HG02973 (cell line): Measurements from ENCODE around the gene ARF3.
"Not testable (repeated sequence)": the region's sequence is repeated elsewhere in the genome, so short reads cannot be mapped to it uniquely, and the experiment has no call there.

Experiments
- ATAC-seq: cut with Tn5 transposase; IDR thresholded peaks from one replicate; pipeline ENCODE4 v1.9.1; 2021; ENCODE audit warnings: moderate library complexity; ENCODE audit not compliant: unreplicated experiment

ARF3 gene

DNA sequence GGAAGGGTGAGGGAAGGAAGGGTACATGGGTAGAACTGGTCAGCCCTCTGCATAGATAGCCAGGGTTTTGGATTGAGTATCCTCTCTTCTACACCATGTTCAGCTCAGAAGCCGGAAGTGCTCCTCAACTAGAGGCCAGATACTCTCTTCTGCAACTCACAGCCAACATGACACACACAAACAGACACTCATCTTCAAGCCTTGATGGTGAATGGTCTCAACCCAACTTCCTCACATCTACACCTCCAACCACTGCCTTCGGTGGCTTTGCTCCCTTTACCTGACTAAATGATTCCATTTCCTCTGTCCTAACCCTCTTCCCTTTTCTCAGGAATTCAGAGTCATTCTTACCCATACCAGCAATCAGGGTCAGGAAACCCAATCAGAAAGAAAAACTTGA, 24.4 kb downstream of the ARF3 start:
- ATAC-seq, result no peak

DNA sequence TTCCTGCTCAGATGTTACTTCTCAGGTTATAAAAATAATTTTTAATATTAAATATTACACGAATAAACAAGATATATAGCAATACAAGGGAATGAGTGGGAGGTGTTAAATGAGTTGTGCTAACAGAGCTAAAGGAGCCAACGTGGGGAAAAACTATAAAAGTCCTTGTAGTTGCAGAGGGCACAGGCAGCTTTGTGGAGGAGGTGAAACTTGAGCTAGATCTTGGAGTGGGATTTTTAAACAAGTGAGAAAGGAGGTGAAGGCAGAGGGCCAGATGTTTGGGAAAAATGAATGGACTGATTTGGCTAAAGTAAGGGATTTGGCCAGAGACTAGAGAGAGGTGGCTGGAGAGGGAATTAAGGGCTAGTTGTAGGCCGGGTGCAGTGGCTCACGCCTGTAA, 26.8 kb downstream of the ARF3 start:
- no peak for ATAC-seq

DNA sequence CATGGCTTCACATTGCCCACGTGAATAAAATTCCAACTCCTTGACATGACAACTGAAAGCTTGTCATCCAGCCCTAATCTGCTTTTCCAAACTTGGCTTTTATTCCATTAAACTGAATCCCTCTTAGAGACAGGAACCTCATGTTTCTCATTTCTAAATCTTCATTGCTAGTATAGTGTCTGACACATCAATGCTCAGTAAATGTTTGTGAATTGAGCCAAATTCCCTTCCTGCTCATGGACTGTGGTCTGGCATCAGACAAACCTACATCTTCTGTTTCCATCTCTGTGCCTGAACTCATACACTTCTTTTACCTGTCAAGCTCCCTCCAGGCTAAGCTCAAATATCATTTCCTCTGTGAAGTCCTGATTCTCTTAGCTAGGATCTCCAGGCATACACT, 27.7 kb downstream of the ARF3 start:
- ATAC-seq, result no peak

DNA sequence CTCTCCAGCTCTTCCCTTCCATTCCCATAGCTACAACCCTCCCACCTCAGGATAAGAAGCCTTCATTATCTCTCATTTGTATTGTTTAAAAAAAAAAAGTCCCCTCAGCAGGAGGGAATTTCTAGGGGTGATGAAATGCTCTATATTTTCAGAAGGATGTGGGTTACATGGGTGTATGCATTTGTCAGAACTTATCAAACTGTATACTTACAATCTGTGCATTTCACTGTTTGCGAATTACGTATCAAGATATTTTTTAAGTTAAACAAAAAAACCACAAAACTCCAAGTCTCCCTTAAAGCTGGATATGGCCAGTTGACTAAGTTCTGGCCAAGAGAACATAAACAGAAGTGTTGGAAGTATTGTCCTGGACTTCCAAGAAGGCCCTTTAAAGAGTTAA, 30.0 kb downstream of the ARF3 start:
- no peak for ATAC-seq

DNA sequence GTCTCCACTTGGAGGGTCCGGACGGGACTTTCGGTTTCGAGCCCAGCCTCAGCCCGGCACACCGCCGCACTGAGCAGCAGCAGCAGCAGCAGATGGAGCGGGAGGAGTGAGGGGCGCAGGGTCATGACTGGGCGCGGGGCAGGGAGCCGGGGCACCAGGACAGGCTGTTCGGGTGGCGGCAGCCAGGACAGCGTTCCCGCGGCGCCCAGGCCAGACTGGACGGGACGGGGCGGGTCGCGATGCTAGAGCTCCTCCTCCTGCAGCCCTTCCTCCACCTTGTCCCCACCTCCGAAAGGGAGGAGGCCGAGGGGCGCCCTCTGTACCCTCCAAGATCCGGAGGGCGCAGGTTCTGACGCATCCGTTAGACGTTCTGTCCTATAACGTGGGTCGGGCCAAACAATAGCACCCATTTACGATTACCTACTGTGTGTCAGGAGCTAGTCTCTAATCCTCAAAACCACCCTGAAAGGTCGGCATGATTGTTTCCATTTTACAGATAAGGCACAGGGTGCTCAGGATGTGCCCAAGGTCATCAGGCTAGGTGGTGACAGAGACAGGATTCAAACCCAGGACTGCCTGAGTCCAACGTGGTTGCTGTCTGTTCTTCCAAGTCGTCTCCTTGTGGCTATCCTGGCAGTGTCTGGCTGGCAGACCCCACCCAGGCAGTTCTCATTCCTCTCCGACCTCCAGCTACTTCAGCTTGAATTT, 31.8 kb downstream of the ARF3 start, which contains the start of gene FKBP11:
TSS of gene FKBP11 (minus strand) at position 189 of the 708 bp plus-strand sequence. CDS start at position 125, 64 bp downstream.
- peak; percentile 80 for ATAC-seq

DNA sequence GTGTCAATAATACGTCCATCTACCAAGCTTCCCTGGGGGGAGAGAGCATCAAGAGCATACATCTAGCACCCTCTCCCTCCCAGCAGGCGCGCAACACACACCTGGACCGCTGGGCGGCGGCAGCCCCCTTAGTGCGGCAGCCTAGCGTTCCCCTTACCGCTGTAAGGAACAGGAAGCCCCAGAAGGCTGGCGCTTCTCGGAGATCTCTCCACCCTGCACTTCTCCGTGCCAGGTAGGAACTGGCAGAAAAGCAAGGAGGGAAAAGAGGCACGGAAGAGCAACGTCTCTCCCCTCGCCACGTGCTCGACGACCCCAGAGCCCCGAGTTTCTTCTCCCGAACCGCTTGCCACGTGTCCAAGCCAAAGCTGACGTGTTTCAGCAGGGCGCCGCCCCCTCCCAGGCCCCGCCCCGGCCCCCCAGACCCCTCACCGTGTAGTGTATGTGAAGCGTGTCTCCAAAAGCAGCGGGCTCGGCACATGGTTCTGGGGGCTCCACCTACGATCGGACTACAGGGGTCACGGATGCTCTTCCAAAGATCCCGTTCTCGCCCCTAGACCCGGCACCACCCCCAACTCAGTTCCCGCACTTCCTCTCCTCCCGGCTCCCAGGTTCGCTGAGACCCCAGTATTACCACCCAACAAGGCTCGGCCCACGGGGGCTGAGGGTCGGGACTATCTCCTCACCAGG, 32.5 kb downstream of the ARF3 start:
- ATAC-seq, result peak; percentile 76

DNA sequence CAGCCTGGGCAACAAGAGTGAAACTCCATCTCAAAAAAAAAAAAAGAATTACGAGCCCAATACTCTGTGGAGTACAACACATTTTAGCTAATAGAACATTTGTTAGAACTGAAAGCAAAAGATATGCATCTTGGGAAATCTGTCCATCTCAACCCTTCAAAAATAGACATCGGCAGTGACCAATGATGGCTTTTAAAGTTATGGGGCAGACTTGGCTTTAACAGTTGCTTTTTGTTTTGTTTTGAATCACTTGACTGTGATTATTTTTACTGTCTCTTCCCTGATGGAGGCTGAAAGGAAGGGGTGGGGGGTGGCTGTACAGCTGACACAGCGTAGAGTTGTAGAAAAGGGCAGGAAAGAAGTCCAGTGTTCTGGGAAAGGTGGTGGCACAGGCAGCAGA, 34.2 kb downstream of the ARF3 start:
- ATAC-seq, result no peak

DNA sequence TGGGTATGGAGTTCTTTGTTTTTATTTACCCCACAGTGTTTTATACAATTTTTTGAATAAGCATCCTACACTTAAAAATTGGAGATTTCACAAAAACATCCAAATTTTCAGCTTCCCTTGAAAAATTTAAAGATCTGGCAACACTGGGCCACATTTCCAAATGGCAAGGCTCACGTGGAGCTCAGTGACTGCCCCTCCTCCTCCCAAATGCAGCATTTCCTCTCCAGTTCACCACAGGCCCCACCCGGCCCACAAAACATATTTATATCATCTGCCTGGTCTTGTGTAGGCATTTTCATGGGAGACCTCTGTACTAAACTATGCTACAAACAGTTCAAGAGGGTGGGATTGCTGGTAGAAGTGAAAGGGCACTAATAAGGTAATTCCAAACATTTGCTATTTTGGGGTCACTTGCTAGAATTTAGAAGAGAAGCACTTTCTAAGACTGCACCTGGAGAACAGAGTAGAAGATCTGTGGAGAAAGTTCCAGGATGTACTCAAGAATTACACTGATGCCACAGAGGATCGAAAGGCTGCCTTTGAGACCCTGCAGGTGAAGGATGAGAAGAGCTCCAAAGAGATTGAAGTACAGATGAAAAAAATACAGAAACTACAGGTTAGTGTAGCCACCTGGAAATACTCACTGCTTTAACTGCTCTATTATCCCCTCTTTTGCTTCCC, 39.3 kb downstream of the ARF3 start:
- ATAC-seq, result no peak

DNA sequence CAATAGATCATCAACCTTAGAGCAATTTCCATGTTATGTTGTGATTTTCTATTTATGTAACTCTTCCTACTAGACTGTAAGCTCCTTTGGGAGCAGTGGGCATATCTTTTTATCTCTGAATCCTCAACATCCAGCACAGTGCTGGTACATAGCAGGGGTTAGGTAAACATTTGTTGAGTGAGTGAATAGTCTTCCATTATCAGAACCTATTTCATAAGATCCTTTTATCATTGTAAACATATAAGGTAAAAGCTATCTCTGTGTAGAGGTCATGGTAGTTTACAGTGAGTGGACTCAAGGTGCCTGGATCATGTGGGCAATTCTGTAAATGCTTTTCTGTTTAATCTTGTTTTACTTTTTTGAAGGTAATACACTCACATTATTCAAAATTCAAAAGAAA, 47.1 kb downstream of the ARF3 start:
- ATAC-seq, result no peak

DNA sequence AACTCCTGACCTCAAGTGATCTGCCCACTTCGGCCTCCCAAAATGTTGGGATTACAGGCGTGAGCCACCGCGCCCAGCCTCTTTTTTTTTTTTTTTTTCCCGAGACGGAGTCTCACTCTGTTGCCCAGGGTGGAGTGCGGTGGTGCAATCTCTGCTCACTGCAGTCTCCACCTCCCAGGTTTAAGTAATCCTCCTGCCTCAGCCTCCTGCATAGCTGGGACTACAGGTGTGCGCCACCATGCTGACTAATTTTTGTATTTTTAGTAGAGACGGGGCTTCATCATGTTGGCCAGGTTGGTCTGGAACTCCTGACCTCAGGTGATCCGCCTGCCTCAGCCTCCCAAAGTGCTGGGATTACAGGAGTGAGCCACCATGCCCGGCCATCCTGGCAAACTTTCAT, 47.6 kb downstream of the ARF3 start:
- ATAC-seq, result not testable (repeated sequence)

DNA sequence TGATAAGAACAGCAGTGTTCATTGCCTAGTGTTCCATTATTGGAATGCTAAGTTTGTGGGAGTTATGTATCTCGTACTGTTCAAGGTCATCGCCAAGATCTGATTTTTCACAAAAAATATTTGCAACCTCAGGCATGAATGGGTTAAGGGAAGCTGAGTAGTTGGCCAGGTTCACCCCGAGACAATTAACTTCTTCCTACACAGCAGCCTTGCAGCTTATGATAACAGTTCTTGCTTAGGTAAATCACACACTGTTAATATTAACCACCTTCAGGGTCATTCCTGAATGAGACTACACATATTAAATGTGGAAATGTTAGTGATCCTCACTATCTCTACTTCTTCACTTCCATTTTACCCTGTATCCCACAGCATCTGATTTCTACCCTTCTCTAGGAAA, 50.0 kb downstream of the ARF3 start:
- ATAC-seq, result no peak

DNA sequence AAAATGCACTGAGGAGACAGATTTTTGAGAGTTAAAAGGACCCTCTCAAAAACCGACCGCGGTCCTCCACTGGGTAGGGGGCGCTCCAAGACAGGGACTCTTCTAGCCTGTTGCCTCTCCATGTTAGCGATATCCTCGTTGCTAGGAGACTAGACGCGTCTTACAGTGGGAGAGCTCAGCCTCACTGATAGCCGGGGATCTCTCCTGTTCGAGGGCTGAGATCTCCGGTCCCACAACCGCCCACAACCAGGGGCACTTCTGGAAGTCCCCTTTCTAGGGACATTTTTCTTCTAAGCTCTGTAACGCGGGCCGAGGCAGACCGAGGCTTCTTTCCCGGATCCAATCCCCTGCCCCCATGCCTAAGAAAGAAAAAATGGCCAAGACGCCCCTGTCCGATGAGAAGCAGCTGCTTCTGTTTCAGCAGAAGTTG, 53.3 kb downstream of the ARF3 start:
- peak; percentile 84 for ATAC-seq

DNA sequence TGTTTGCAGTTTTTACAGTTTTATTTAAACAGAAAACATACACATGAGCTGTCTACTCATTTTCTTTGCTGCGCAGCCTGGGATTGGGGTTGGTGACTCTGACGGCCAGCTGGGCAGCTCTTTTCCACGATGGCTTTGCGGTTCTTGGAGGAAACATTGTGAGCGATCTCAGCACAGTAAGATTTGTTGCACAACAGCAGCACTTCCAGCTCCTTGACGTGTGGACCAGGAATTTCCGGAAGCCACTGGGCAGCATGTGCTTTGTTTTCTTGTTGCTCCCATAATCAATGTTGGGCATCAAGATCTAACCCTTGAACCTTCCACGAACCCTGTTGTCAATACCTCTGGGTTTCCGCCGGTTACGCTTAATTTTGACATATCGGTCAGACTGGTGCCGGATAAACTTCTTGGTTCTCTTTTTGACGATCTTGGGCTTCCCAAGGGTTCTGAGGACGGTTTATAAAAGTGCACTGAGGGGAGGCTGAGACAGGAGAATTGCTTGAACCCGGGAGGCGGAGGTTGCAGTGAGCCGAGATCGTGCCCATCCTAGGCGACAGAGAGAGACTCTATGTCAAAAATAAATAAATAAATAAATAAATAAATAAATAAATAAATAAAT, 53.8 kb downstream of the ARF3 start:
- no peak for ATAC-seq

DNA sequence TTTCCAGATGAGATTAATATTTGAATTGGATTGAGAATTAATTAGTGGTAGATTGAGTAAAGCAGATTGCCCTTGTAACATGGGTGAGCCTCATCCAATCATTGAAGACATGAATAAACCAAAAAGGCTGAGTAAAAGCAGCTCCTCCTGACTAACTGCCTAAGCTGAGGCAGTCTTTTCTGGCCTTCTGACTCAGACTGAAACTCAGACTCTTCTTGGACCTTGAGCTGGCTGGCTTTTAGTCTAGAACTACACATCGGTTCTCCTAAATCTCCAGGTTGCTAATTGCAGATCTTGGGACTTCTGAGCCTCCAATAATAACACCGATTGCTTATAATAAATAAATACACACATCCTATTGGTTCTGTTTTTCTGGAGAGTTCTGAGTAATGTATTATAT, 56.0 kb downstream of the ARF3 start:
- no peak for ATAC-seq

DNA sequence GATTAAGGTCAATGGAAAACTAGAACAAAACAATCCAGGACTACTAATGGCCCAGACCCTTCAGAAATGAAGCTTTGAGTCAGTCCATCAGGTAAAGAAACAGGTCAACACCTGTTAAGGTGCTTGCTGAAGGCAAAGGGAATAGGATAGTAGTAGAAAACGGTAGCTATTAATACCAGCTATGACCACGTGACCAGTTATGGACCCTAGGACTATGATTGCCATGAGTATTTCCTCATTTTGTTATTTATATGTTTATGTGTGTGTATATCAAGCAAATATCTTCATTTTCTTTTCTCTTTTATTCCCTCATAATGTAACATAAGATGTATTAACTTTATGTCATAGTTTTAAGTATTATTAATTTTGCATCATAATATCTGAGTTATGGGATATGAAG, 57.6 kb downstream of the ARF3 start:
- no peak for ATAC-seq

DNA sequence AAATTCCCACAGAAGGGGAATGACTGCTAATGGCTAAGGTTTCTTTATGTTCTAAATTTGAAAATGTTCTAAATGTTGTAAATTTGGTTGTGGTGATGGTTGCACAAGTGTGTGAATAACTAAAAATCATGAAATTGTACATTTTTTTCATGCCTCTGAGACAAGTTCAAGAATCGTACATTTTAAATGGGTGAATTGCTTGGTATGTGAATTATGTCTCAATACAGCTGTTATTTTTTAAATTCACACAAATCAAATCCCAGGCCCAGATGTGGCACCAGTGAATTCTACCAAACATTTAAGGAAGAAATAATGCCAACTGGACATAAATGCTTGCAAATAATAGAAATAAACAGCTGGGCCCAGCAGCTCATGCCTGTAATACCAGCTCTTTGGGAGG, 63.0 kb downstream of the ARF3 start:
- ATAC-seq, result no peak

DNA sequence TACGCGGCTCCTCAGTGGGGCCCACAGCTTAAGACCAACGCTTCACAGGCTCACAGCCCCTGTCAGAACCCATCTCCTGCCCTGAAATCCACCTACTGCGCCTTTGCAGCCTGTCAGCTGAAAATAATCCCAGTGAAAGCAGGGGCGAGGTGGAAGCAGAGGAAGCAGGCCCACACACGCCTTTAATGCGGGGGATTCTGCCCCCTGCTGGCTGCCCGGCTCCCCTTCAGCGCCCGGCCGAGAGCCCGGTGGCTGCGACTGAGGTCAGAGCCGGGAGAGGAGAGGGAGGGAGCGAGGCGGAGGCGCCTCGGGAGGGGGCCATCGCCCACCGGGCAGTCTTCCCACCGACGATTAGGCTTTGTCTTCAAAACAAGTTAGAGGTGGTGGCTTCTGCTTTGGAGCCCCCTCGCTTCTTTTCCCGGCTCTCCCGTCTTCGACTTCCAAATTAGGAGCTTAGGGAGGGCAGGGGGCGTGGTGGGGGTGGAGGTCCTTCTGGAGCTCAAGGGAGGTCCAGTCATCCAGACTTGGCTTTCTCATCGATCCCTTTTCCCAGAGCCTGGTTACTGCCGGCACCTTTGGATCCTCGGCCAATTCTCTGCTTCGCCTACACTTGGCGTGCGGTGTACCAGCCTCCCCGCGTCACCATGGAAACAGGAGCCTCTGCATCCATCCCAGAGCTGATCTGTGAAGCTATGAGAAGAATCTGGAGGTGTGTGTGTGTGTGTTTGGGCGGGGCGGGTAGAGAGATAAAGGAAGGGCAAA, 66.4 kb downstream of the ARF3 start:
- no peak for ATAC-seq

DNA sequence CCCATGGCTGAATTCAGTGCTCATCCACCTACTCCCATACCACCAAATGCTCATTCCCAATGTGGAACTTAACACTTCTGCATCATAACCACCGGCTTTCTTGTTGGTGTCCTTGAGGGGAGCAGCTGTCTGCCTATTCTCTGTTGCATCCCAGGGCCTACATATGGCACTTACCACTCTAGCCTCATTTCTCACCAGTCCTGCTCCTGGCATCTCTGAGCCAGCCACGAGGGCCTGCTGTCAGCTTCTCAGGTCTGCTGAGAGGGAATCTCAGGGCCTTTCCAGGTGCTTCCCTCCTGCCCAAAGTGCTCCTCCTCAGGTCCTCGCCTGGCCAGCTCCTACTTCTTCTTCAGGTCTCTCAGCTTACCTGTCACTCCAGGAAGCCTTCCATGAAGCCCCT, 67.6 kb downstream of the ARF3 start:
- ATAC-seq, result no peak
